Lower leg skin (tissue), 4 donors: ENCODE results near the gene CFAP92. TPM values are rescaled to one million over a fixed set of nuclear protein-coding genes. Genes with fewer than 3 reads are reported as not detected.

Experiments used
- DNase-seq, 2 donors: peaks; one replicate each; pipeline ENCODE4 v3.0.0-alpha.2; 2019; ENCODE audit warnings: low spot score in 2 of 2
- H3K4me3 ChIP-seq: fragments of 200-600 bp; sonication (generic); 2 replicates; pipeline ENCODE4 v1.5.1; 2017; ENCODE audit warnings: mild to moderate bottlenecking, low read depth; ENCODE audit not compliant: poor library complexity, severe bottlenecking
- POLR2A ChIP-seq, 2 donors: fragments of 450-650 bp; IDR thresholded peaks; one replicate each; pipeline ENCODE4 v1.6.1; 2016 to 2017; ENCODE audit warnings: antibody characterized with exemption in 2 of 2, mild to moderate bottlenecking in 1 of 2, moderate library complexity in 1 of 2
- WGBS, 2 donors: methylation state at CpG; one replicate each; pipeline ENCODE4 v1.1.5; 2018; 5-methylcytosine and 5-hydroxymethylcytosine counted together
- intact Hi-C: fragments of 100-400 bp; cut with DNase I; formaldehyde crosslinking; loops from one replicate; pipeline ENCODE4 v1.15.0; 2023; ENCODE audit warnings: low total_unique reads
- total RNA-seq, 4 donors: library from RNA; depleted of rRNA; stranded (reverse); fragments of >200 nt; gene quantifications; one replicate each; pipeline ENCODE4 v1.1.0, GENCODE V29; 2016
- TF ChIP-seq, protein P1 (sequence below), 3 donors: fragments of 450-650 bp; IDR thresholded peaks; one replicate each; pipeline ENCODE4 v1.5.1; 2016; ENCODE audit warnings: antibody characterized with exemption in 3 of 3, mild to moderate bottlenecking in 3 of 3, moderate library complexity in 2 of 3

CFAP92 gene
- total RNA-seq, 4 donors from 2014 or later: 0.19 to 0.59 (median 0.25) TPM

DNA sequence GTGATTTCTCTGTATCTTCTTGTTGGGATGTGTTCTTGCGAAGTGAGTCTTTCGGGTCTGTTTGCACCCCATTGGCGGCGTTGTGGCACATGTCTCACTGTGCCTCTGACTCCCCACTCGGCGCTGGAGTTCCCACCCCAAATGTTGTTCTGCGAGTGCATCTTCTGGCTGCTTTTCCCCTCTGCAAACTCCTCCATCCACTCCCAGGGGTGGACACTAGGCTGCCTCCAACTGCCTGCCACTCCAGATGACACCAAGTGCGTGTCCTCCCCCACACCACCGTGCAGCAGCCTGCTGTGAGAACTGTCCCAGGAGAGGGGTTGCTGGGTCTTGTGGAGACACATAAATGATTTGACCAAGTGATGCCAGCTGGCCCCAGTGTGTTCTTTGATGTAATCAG, 24.9 kb upstream of the CFAP92 start:
- TF ChIP-seq POLR2A (IDR thresholded peaks at IDR 0.05): no peak
- TF ChIP-seq, protein P1, sequence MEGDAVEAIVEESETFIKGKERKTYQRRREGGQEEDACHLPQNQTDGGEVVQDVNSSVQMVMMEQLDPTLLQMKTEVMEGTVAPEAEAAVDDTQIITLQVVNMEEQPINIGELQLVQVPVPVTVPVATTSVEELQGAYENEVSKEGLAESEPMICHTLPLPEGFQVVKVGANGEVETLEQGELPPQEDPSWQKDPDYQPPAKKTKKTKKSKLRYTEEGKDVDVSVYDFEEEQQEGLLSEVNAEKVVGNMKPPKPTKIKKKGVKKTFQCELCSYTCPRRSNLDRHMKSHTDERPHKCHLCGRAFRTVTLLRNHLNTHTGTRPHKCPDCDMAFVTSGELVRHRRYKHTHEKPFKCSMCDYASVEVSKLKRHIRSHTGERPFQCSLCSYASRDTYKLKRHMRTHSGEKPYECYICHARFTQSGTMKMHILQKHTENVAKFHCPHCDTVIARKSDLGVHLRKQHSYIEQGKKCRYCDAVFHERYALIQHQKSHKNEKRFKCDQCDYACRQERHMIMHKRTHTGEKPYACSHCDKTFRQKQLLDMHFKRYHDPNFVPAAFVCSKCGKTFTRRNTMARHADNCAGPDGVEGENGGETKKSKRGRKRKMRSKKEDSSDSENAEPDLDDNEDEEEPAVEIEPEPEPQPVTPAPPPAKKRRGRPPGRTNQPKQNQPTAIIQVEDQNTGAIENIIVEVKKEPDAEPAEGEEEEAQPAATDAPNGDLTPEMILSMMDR (IDR thresholded peaks at IDR 0.05): no peak
- WGBS, 2 donors: 52 to 69% methylated on average over 9 of the region's 9 CpGs
- no peak for DNase-seq
- H3K4me3 ChIP-seq: no peak overlapping the region
- intact Hi-C loops: no loop called here

DNA sequence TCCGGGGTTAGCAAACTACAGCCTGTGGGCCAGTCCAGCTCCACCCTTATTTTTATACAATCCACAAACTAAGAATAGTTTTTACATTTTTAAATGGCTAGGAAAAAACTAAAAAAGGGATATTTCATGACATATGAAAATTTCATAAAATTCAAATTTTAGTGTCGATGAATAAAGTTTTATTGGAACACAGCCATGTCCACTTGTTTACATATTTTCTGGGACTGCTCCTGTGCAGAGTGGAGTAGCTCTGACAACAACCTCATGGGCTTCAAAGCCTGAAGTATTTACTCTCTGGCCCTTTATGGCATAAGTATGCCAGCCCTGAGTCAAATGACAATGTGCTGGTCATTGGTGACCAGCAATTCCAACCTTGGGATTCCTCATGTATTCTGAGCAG, 24.4 kb upstream of the CFAP92 start:
- no peak overlapping the region for H3K4me3 ChIP-seq
- intact Hi-C loops: no loop called here
- no peak for DNase-seq
- TF ChIP-seq, protein P1 (IDR thresholded peaks at IDR 0.05): no peak
- no peak for TF ChIP-seq POLR2A (IDR thresholded peaks at IDR 0.05)
- WGBS, 2 donors: 72 to 85% methylated on average over 2 of the region's 2 CpGs

DNA sequence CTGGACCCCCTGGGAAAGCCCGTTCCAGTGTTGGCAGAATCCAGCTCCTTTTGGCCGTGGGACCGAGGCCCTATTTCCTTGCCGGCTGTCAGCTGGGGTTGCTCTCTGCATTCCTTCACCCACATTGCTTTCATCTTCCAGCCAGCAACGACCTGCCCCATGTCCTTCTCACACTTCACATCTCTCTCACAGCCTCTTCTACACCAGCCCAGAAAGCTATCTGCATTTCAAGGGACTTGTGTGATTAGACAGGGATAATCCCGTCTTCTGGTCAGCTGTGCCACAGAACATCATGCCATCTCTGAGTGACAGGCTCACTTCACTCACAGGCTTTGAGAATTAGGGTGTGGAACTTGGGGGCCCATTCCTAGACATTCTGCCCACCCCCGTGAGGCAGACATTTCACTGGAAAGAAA, 23.6 kb upstream of the CFAP92 start:
- no peak for TF ChIP-seq POLR2A (IDR thresholded peaks at IDR 0.05)
- 56 to 74% methylated on average over 7 of the region's 7 CpGs for WGBS, 2 donors
- intact Hi-C loops: no loop called here
- H3K4me3 ChIP-seq: no peak overlapping the region
- no peak for DNase-seq

DNA sequence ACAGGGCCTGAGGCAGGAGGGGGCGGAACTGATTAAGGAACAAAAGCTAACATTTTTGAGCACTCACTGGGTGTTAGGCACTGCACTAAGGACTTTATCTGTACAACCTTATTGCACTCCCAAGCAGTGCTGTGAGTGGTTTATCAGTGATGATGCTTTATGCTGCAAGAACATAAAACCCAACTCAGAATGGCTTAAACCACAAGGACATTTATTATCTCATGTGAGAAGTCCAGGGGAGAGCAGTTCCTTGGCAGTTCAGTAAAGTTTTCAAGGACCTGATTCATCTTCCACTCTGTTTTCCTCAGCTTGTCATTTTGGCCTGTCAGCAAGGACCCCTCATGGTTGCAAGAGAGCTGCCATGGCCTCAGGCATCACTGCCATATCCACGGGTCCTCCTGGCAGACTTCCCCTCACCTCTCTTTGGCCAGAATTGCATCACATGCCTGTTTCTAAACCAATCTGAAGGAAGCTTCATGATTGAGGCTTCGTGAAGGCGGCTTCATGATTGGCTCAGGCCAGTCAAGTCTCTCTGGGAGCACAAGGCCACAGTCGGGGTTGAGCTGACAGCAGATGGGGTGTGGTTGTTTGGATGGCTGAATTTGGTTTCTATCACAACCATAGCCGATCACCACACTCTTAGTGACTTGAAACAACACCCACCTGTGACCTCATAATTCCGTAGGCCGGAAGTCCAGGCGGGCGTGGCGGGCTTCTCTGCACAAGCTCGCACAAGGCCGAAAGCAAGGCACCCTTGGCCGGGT, 23.0 kb upstream of the CFAP92 start:
- 70 to 84% methylated on average over 14 of the region's 14 CpGs for WGBS, 2 donors
- TF ChIP-seq, protein P1 (IDR thresholded peaks at IDR 0.05): no peak
- TF ChIP-seq POLR2A (IDR thresholded peaks at IDR 0.05): no peak
- no peak overlapping the region for H3K4me3 ChIP-seq
- intact Hi-C loops: no loop called here
- DNase-seq: no peak

DNA sequence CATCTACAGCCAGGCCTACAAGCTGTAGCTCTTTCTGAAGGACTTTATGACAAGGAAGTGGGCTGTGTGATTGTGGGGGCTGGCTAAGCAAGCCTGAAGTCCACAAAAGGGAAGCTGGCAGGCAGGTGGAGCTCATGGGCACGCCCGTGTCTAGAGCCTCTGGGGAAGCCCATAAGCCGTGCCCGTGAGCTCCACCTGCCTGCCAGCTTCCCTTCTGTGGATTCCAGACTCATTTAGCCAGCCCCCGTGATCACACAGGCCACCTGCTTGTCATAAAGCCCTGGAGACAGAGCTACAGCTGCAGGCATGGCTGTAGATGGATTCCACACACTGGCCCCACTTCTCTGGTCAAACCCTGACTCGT, 22.5 kb upstream of the CFAP92 start:
- intact Hi-C loops: no loop called here
- 51 to 52% methylated on average over 6 of the region's 6 CpGs for WGBS, 2 donors
- no peak for DNase-seq
- H3K4me3 ChIP-seq: no peak overlapping the region
- TF ChIP-seq, protein P1 (IDR thresholded peaks at IDR 0.05): no peak
- TF ChIP-seq POLR2A (IDR thresholded peaks at IDR 0.05): no peak

DNA sequence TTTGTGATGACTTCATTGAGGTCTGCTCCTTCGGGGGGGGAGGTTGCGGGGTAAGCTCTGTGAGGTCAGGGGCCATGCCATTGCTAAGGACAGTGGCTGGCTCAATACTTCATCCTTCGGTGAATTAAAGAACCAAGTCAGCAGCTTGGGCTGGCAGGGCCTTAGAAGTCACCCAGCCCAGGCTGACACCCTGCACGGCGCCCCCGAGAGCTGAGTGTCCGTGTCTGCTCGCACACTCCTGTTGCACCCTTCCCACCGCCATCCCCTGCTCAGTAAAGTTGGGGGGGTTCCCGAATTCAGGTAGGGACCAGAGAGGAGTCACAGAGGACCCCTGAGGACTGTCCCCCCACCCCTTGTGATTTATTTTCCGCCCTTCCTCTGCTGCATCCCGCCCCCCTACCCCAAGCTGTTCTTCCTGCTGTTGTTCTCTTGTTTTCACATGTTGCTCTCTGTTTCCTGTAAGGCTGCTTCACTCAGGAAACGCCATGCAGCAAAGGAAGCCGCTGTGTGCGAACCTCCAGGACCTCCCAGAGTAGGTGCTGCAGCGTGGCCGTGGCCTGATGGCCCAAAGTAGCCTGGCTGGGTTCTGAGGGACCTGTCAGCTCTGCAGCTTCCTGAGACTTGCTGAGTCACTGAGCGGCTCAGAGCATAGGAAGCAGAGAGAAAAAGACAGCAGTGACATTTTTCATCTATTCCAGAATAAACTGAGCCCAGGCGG, 21.7 kb upstream of the CFAP92 start:
- TF ChIP-seq POLR2A (IDR thresholded peaks at IDR 0.05): no peak
- TF ChIP-seq, protein P1 (IDR thresholded peaks at IDR 0.05): no peak
- H3K4me3 ChIP-seq: no peak overlapping the region
- intact Hi-C loops: no loop called here
- no peak for DNase-seq
- 72 to 75% methylated on average over 19 of the region's 19 CpGs for WGBS, 2 donors
